ENCODE results near the gene CRIP1. TPM values are rescaled to one million over a fixed set of nuclear protein-coding genes. Genes with fewer than 3 reads are reported as not detected.

CRIP1 gene
- total RNA-seq, 1 donor from 2014 or later: not detected

DNA sequence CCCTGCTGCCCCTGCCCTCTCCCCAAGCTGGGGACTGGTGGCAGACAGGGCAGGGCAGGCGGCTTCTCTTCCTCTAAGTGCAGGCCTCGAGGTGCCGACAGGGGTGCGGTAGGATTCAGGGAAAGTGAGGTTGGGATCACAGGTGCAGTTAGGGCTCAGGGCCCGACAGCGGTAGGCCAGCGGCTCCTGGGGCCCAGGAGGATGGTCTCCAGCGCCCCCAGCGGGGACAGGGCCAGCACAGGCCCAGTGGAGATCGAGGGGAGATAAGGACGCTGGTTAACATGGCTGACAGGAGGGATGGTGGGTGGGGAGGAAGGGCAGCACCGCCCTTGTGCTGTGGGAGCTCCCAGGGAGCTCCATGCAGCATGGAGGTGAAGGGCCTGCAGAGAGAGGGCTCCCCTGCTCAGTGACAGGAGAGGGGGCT, 935 bp upstream of the CRIP1 start:
- TF ChIP-seq, protein P1, sequence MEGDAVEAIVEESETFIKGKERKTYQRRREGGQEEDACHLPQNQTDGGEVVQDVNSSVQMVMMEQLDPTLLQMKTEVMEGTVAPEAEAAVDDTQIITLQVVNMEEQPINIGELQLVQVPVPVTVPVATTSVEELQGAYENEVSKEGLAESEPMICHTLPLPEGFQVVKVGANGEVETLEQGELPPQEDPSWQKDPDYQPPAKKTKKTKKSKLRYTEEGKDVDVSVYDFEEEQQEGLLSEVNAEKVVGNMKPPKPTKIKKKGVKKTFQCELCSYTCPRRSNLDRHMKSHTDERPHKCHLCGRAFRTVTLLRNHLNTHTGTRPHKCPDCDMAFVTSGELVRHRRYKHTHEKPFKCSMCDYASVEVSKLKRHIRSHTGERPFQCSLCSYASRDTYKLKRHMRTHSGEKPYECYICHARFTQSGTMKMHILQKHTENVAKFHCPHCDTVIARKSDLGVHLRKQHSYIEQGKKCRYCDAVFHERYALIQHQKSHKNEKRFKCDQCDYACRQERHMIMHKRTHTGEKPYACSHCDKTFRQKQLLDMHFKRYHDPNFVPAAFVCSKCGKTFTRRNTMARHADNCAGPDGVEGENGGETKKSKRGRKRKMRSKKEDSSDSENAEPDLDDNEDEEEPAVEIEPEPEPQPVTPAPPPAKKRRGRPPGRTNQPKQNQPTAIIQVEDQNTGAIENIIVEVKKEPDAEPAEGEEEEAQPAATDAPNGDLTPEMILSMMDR (IDR thresholded peaks at IDR 0.05; ENCODE audit: insufficient read depth, low read length, severe bottlenecking): no peak
- Histone ChIP-seq H3K4me3 (ENCODE audit: low read depth, low read length) (no peak overlapping the region), H3K36me3 (ENCODE audit: control insufficient read depth, insufficient read depth, low read length) (no peaks in the 10 kb centered on the region), H3K27me3 (ENCODE audit: control insufficient read depth, insufficient read depth, low read length) (no peaks in the 10 kb centered on the region)
- no peak for DNase-seq (ENCODE audit: low read depth)
- no peak for FAIRE-seq

DNA sequence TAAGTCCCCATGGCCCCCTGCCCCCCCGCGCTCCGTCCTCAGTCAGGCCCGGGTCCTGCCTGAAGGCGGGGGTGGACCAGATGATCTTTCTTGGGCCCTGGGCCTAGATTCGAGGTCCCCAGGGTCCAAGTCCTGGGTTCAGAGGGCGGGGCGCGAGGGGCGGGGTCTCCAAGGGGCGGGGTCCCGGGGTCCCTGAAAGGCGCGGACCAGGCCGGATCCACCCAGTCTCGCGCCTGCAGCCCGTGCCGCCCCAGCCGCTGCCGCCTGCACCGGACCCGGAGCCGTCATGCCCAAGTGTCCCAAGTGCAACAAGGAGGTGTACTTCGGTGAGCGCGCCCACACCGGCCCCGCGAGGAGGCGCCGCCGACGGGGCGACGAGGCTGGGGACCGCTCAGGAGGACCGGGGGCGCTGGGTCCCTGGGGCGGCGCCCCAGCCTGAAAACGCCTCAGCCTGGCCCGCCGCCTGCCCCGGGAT, 325 bp downstream of the CRIP1 start:
- TF ChIP-seq, protein P1 (IDR thresholded peaks at IDR 0.05; ENCODE audit: insufficient read depth, low read length, severe bottlenecking): no peak
- FAIRE-seq (no peak), DNase-seq (ENCODE audit: low read depth) (no peak)
- Histone ChIP-seq H3K4me3 (ENCODE audit: low read depth, low read length) (no peak overlapping the region), H3K36me3 (ENCODE audit: control insufficient read depth, insufficient read depth, low read length) (no peaks in the 10 kb centered on the region), H3K27me3 (ENCODE audit: control insufficient read depth, insufficient read depth, low read length) (no peaks in the 10 kb centered on the region)

DNA sequence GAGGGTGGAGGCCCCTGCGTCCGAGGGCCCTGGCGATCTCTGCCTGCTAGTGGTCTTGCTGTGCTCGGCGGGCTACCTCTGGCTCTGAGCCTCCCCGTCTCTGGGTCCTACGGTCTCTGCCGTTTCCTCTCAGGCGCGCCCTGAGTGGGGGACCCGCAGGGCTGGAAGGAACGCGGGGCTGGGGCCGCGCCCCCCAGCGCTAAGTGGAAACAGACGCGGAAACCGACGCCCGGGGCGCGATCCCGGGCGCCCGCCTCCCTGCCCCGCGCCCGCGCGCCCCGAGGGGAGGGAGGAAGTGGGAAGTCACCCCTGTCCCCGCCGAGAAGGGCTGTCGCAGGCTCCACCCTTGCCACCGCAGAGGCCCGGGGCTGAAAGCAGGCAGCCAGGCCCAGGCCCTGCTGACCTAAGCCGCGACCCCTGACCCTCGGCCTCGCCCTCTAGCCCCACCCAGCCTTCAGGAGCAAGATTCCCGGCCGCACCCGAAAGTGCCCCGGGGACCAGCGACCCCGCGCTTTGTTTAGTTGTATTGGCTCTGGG, 831 bp downstream of the CRIP1 start:
- Histone ChIP-seq H3K36me3 (ENCODE audit: control insufficient read depth, insufficient read depth, low read length) (peaks cover 2% of the 10 kb centered on the region), H3K27me3 (ENCODE audit: control insufficient read depth, insufficient read depth, low read length) (no peaks in the 10 kb centered on the region), H3K4me3 (ENCODE audit: low read depth, low read length) (no peak overlapping the region)
- DNase-seq (ENCODE audit: low read depth) (no peak), FAIRE-seq (no peak)
- TF ChIP-seq, protein P1 (IDR thresholded peaks at IDR 0.05; ENCODE audit: insufficient read depth, low read length, severe bottlenecking): no peak

DNA sequence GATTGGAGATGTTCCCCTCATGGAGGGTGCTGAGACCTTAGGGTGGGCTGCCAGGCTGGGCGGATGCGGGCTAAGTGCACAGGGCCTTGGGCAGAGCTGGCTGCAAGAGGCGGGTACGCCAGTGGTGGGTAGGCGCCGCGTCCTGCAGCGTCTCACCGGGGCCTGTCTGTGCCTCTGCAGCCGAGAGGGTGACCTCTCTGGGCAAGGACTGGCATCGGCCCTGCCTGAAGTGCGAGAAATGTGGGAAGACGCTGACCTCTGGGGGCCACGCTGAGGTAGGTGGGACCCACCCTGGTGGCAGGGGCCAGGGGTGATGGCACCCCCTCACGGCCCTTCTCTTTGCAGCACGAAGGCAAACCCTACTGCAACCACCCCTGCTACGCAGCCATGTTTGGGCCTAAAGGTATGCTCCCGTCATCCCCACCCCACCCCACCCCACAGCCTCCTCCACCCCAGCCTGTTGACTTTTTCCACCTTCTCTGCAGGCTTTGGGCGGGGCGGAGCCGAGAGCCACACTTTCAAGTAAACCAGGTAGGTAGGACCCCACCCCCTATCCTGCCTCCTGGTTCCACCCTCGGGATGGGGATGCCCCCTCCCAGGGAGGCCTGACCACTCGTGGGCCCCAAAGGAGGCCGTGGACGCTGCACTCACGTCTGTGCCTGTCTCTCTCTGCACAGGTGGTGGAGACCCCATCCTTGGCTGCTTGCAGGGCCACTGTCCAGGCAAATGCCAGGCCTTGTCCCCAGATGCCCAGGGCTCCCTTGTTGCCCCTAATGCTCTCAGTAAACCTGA, 1.5 kb downstream of the CRIP1 start:
- no peak for DNase-seq (ENCODE audit: low read depth)
- Histone ChIP-seq H3K36me3 (ENCODE audit: control insufficient read depth, insufficient read depth, low read length) (peaks cover 2% of the 10 kb centered on the region), H3K27me3 (ENCODE audit: control insufficient read depth, insufficient read depth, low read length) (no peaks in the 10 kb centered on the region), H3K4me3 (ENCODE audit: low read depth, low read length) (no peak overlapping the region)
- TF ChIP-seq, protein P1 (IDR thresholded peaks at IDR 0.05; ENCODE audit: insufficient read depth, low read length, severe bottlenecking): no peak
- no peak for FAIRE-seq

DNA sequence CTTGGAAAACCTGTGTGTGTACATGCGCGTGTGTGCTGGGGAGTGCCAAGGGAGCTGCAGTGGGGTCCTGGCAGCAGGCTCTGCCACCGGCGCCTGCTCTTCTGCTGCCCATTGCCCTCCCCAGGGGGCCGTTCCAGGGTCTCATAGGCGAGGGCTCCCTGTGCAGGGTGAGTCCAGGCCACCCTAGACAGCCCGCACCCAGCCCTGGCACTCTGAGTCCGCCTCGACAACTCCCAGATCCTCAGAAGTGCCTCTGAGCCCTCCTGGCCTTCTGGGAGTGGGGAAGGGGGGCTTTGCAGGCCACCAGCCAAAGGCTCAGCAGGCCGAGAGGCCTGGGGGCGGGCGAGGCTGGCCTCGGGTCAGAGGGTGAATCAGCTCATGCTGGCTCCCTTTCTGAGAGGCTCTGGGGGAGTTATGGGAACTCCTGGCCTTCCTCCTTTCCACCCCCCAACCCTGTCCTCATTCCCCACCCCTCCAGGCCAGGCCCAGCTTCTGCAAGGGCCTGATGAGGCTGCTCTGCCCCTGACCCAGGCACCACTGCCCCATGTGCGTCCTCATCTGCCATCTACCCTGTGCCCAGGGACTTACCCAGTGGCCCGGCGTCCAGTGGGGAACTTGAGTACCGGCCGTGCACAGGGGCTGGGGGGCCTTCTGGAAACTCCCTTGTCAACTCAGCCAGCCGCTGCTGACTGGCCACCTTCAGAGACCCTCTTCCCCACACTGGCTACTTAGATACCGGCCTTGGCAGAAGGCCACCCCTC, 2.3 kb downstream of the CRIP1 start:
- Histone ChIP-seq H3K4me3 (ENCODE audit: low read depth, low read length) (no peak overlapping the region), H3K27me3 (ENCODE audit: control insufficient read depth, insufficient read depth, low read length) (no peaks in the 10 kb centered on the region), H3K36me3 (ENCODE audit: control insufficient read depth, insufficient read depth, low read length) (peaks cover 2% of the 10 kb centered on the region)
- DNase-seq (ENCODE audit: low read depth) (no peak), FAIRE-seq (no peak)
- TF ChIP-seq, protein P1 (IDR thresholded peaks at IDR 0.05; ENCODE audit: insufficient read depth, low read length, severe bottlenecking): no peak

Data from bronchial epithelial cell (primary cell).